ENCODE measurements around the gene HIRA. TPM values are rescaled to one million over a fixed set of nuclear protein-coding genes. Genes with fewer than 3 reads are reported as not detected.

Gene HIRA
- total RNA-seq, 2 donors from 2014 or later, result 23.8 to 25.7 TPM

GRCh38 chr22:19412478-19412877 is 19.1 kb downstream of the HIRA start:
- Histone ChIP-seq H3K4me1 (ENCODE audit: control insufficient read depth in 1 of 2, low read depth in 2 of 2) (no peaks in the 10 kb centered on the region), H3K36me3 (peaks cover 17% of the 10 kb centered on the region), H3K27ac (no peak overlapping the region), H3K27me3 (replicated peaks; ENCODE audit: insufficient read depth) (no peaks in the 10 kb centered on the region), H3K9me3 (no peaks in the 10 kb centered on the region), H3K4me3 (no peak overlapping the region)
- DNase-seq (ENCODE audit: low spot score) (no peak), ATAC-seq (ENCODE audit: insufficient number of reproducible peaks, low FRiP score, low read depth) (no peak)
- TF ChIP-seq, protein P1, sequence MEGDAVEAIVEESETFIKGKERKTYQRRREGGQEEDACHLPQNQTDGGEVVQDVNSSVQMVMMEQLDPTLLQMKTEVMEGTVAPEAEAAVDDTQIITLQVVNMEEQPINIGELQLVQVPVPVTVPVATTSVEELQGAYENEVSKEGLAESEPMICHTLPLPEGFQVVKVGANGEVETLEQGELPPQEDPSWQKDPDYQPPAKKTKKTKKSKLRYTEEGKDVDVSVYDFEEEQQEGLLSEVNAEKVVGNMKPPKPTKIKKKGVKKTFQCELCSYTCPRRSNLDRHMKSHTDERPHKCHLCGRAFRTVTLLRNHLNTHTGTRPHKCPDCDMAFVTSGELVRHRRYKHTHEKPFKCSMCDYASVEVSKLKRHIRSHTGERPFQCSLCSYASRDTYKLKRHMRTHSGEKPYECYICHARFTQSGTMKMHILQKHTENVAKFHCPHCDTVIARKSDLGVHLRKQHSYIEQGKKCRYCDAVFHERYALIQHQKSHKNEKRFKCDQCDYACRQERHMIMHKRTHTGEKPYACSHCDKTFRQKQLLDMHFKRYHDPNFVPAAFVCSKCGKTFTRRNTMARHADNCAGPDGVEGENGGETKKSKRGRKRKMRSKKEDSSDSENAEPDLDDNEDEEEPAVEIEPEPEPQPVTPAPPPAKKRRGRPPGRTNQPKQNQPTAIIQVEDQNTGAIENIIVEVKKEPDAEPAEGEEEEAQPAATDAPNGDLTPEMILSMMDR (IDR thresholded peaks at IDR 0.05), result no peak

DNA sequence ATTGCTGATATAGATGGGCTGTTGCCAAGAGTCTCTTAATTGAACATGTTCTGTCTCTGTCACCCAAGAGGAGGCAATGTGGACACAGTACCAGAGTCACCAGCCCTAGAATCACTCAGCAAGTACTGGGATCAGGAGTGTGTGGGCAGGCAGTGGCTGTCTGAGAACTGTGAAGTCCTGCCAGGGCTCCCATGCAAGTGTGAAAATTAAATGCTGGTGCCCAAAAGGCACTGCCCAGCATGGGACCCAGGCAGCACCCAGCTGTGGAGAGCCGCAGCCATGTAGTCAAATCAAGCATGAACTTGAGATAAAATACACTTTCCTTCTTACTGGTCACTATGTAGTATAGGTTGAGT is 19.9 kb downstream of the HIRA start:
- H3K4me1 ChIP-seq (ENCODE audit: control insufficient read depth in 1 of 2, low read depth in 2 of 2), result no peaks in the 10 kb centered on the region
- peaks cover 20% of the 10 kb centered on the region for H3K36me3 ChIP-seq
- no peak overlapping the region for H3K4me3 ChIP-seq
- H3K27me3 ChIP-seq (replicated peaks; ENCODE audit: insufficient read depth), result no peaks in the 10 kb centered on the region
- H3K27ac ChIP-seq, result no peak overlapping the region
- no peak for ATAC-seq (ENCODE audit: insufficient number of reproducible peaks, low FRiP score, low read depth)
- no peaks in the 10 kb centered on the region for H3K9me3 ChIP-seq
- DNase-seq (ENCODE audit: low spot score), result no peak
- TF ChIP-seq, protein P1 (IDR thresholded peaks at IDR 0.05), result no peak

- peaks cover 20% of the 10 kb centered on the region for H3K36me3 ChIP-seq
- no peaks in the 10 kb centered on the region for H3K9me3 ChIP-seq
- H3K4me1 ChIP-seq (ENCODE audit: control insufficient read depth in 1 of 2, low read depth in 2 of 2), result no peaks in the 10 kb centered on the region
- H3K4me3 ChIP-seq, result no peak overlapping the region
- H3K27ac ChIP-seq, result no peak overlapping the region
- ATAC-seq (ENCODE audit: insufficient number of reproducible peaks, low FRiP score, low read depth), result no peak
- H3K27me3 ChIP-seq (replicated peaks; ENCODE audit: insufficient read depth), result no peaks in the 10 kb centered on the region
- DNase-seq (ENCODE audit: low spot score), result no peak
- TF ChIP-seq, protein P1 (IDR thresholded peaks at IDR 0.05), result no peak
Observed at GRCh38 chr22:19410941-19411689, 20.4 kb downstream of the HIRA start.

GRCh38 chr22:19407649-19408606 is 23.6 kb downstream of the HIRA start:
- TF ChIP-seq, protein P1 (IDR thresholded peaks at IDR 0.05), result no peak
- ATAC-seq (ENCODE audit: insufficient number of reproducible peaks, low FRiP score, low read depth), result no peak
- H3K4me3 ChIP-seq, result no peak overlapping the region
- H3K27me3 ChIP-seq (replicated peaks; ENCODE audit: insufficient read depth), result no peaks in the 10 kb centered on the region
- H3K9me3 ChIP-seq, result no peaks in the 10 kb centered on the region
- DNase-seq (ENCODE audit: low spot score), result no peak
- no peak overlapping the region for H3K27ac ChIP-seq
- H3K36me3 ChIP-seq, result peaks cover 30% of the 10 kb centered on the region
- H3K4me1 ChIP-seq (ENCODE audit: control insufficient read depth in 1 of 2, low read depth in 2 of 2), result no peaks in the 10 kb centered on the region

DNA sequence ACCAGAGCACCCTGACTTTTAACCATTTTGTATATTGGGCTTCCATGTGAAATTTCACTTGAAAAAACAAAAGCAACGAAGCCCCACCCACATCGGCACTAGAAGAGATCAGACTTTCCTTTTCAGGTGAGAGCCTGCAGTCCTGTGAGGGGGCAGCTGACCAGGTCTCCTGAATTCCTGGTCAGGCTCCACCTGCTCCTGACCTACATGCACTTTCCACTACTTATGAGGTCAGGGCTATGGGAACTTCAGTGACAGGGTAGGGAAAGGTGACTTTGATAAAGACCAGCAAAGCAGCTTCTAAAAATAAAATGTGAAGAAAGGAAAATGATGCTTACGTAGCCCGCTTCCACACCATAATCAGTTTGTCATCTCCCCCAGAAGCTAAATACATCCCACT is 24.7 kb downstream of the HIRA start:
- TF ChIP-seq, protein P1 (IDR thresholded peaks at IDR 0.05), result no peak
- no peak overlapping the region for H3K27ac ChIP-seq
- peaks cover 30% of the 10 kb centered on the region for H3K36me3 ChIP-seq
- no peak for ATAC-seq (ENCODE audit: insufficient number of reproducible peaks, low FRiP score, low read depth)
- H3K27me3 ChIP-seq (replicated peaks; ENCODE audit: insufficient read depth), result no peaks in the 10 kb centered on the region
- H3K9me3 ChIP-seq, result no peaks in the 10 kb centered on the region
- H3K4me3 ChIP-seq, result no peak overlapping the region
- no peak for DNase-seq (ENCODE audit: low spot score)
- no peaks in the 10 kb centered on the region for H3K4me1 ChIP-seq (ENCODE audit: control insufficient read depth in 1 of 2, low read depth in 2 of 2)
